ENCODE data around the gene KLK11. TPM values are rescaled to one million over a fixed set of nuclear protein-coding genes. Genes with fewer than 3 reads are reported as not detected.

KLK11 gene
- not detected in 2 replicates for total RNA-seq (2014; rRNA removed; shearing (Covaris generic))
- polyA plus RNA-seq (2015; cell fraction: cytosol; rRNA removed): not detected in 2 replicates
- not detected in 2 replicates for polyA plus RNA-seq (2015; cell fraction: nucleus; rRNA removed)

DNA sequence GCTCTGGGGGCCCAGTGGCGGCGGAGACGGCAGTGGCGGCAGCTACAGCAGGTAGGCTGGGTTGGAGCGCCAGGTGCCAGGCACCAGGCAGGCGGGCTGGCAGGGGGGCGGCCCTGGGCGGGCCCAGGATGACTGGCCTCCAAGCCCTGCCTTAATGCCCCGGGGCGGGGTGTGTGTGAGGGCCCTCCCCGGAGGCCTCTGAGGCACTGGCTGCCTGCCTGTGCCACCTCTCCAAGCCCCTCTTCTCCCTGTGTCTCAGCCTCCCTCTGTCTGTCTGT lies at the start of gene KLK11:
KLK11 (minus strand) TSS at position 63 of the 278 bp plus-strand sequence. CDS start 985 bp downstream, outside the sequence.
- DNase-seq (ENCODE audit: low read depth): no peak

DNA sequence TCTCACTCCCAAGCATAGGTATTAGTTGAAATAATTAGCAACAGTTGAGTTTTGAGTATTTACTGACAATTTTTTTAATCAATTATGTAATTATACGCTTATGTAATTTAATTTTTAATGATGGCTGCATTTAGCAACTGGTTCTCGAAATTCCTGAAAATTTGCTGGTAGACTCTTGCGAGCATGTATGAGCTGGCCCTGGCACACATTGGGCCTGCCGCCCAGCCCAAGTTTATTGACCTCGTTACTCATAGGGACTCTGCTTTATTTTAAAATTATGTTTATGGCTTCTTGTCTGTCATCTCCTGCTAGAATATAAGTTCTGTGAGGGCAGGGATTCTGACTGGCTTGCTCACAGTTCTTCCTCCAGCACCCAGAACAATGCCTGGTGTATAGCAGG lies 49.6 kb upstream of the KLK11 start:
- no peak for DNase-seq (ENCODE audit: low read depth)

DNA sequence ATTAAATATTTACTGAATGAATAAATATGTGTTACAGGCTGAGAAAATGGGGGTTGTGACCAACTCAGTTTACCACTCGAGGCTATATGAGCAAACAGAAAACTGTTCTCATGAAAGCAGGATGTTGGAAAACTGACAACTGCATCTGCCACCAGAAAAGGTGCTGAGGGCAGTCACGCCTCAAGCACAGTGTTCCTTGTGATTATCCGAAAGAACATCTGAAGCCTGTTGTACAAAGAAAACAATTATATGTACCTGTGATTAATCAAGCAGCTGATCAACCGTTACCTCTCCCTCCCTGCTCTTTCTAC lies 44.6 kb upstream of the KLK11 start:
- DNase-seq (ENCODE audit: low read depth): no peak

- no peak for DNase-seq (ENCODE audit: low read depth)
Observed at GRCh38 chr19:51070334-51071094, 44.1 kb upstream of the KLK11 start.

DNA sequence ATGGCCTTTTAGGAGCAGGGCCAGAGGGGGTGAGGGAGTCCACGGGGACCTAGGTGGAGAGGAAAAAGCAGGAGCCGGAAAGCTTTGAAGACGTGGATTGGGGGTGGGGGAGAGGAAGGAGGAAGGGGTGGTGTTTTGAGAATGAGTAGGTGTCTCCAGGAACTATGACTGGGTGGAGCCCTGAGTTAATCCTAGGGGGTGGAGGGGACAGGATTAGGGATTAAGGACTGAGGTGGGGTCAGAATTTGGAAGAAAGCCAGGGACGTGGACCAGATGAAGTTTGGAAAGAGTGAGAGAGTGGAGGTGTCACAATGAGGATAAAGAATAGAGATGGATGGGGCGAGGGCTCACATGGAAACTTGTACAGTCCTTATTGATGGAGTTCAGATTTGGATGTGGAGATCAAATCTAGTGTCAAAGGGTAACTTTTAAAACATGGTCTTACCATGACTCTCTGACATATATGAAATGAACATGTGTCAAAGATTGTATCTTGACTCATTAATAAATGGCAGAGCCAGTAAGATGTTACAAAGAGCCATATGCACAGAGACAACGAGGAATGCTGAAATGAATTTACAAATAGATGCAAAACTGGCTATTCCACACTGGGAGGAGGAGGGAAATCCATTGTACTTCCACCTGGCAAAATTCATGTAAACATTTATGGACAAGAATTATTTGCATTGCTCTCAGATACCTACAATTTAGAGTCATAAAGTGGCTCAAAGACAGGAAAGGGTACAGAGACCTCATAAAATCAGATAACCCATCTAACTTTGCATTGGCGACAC lies 40.2 kb upstream of the KLK11 start:
- DNase-seq (ENCODE audit: low read depth): no peak

DNA sequence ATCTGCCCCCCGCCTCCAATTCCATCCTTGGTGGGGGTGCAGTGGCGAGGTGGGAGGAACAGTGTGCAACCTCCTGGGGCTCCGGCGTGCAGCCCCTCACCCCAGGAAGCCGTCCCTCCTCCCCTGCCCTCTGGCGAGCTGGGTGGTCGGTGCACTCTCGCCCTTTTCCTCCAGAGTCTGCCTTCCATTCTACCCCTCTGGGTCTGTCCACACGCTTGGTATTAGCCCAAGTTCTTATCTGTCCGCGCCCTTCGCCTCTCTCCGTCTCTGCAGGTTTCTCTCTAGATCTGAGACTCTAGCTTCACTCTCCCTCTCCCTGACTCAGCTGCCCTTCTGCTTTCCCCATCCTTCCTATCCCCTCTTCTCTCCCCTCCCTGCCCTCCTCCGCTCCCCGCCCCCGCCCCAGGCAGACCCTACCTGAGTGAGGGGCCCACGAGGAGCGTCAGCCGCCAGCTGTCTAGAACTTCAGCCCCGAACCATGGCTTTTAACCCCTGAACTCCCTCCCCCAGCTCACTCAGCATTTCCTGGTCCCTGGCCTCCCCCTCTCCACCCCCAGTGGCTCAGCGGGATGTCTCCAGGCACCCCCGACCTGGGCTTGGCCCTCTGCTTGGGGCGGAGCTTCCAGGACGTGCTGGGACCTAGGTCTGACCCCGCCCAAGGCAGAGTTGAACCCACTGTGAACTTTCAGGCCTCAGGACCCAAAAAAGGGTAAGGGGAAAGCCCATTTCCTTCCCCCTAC lies 39.0 kb upstream of the KLK11 start:
- no peak for DNase-seq (ENCODE audit: low read depth)

DNA sequence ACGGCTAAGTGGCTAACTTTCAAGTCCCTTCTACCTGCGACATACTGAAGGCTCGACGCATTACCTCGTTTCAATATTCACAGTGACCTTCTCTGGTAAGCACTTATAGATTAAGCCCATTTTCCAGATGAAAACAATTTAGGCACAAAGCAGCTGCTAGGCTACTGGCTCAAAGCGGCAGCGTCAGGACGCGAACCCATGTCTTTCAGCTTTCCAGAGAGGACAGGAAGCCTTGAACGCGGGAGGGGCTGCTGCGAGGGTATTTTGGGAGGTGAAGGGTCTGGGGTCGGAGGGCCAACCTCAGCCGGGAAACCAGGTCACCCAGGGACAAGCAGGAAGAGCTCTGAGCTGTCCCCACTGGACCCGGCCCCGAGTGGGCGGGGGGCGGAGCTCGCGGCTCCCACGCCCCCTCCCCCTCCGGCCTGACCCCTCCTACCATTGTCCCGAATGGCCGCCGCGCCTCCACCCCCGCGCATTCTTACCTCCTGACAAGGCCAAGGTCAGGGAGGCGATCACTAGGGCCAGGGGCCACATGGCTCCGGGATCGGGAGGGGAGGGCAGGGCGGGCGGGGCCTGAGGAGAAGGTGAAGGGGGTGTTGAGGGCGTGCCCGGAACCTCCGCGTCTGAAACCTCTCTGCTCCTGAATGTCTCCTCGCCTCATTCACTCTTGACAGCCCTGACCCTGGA lies 38.3 kb upstream of the KLK11 start, which contains the start of gene KLK13:
KLK13 (minus strand) TSS at position 559 of the 687 bp plus-strand sequence; CDS start at position 534, 25 bp downstream.
- DNase-seq (ENCODE audit: low read depth): no peak

- DNase-seq (ENCODE audit: low read depth): no peak
Observed at GRCh38 chr19:51063664-51064063, 37.2 kb upstream of the KLK11 start.

DNA sequence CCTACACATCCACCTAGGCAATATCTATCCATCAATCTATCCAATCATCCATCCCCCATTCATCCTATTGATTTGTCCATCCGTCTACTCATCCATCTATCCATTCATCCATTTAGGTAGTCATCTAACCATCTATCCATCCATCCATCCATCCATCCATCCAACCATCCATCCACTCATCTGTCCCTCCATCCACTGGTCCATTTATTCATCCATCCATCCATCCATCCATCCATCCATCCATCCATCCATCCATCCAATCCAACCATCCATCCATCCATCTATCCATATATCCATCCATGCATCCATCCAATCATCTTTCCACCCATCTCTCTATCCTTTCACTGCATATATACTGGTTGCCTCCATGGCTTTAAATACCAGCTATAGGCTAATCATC lies 34.6 kb upstream of the KLK11 start:
- no peak for DNase-seq (ENCODE audit: low read depth)

- DNase-seq (ENCODE audit: low read depth): no peak
Observed at GRCh38 chr19:51060336-51060735, 33.9 kb upstream of the KLK11 start.

- no peak for DNase-seq (ENCODE audit: low read depth)
Observed at GRCh38 chr19:51059715-51060114, 33.3 kb upstream of the KLK11 start.

DNA sequence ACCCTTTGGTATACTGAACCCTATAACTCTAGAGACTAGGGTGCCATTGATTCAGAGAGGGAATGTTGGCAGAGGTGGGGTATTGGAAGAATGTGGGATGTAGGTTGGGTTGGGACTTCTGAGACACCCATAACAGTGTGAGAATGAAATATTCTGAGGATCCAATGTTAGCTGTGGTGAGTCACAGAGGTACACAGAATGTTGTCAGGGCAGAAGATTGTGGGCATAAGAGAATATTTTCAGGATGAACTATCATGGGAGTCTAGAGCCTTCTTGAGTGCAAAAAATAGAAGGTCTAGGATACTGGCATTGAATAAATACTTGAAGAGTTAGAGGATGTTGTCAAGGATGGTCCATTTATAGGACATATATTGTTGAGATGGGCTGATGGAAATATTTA lies 29.4 kb upstream of the KLK11 start:
- DNase-seq (ENCODE audit: low read depth): no peak

DNA sequence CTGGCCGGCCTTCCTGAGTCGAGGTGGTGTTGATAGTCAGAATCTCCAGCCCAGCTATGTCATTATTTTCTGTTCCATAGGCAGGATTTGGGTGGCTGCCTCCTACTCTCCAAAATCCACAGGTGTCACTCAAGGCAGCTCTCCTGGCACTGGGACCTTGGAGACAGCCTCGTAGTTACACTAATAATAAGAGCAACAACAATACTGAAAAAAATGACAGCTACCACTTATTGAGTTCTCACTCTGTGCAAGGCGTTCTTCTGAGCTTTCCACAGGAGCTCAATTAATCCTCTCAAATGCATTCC lies 20.6 kb upstream of the KLK11 start:
- no peak for DNase-seq (ENCODE audit: low read depth)

DNA sequence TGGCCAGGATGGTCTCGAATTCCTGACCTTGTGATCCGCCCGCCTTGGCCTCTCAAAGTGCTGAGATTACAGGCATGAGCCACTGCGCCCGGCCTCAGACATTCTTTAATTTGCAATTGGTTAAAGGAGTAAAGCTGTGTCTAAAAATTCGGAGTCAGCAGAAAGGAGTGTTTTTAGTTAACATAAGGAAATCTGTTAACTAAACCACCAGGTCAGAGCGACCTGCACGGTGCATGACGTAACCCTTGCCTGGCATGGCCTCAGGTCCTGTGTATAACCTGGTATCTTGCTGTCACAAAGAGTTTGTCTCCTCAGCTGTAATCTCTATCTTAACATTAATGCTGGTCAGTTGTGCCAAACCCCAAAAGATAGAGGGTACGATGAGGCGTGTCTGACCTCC lies 17.9 kb upstream of the KLK11 start:
- no peak for DNase-seq (ENCODE audit: low read depth)

DNA sequence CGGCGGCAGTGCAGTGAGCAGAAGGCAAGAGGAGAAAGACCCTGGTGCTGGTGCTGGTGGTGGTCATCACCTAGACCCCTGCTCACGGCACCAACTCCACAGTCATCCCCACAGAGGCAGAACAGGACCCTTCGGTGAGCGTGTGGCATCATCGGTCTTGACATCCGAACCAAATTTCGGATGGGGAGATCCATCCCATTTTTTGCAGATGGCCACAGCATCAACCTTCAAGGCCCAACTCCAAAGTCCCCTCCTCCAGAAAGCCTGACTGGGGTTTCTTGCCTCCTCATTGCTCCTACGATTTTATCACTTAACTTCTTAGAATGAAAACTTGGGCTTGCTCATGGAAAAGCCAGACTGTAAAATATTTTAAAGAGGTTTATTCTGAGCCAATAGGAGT lies 17.1 kb upstream of the KLK11 start:
- DNase-seq (ENCODE audit: low read depth): no peak

GRCh38 chr19:51040151-51040550 lies 13.7 kb upstream of the KLK11 start:
- DNase-seq (ENCODE audit: low read depth): no peak

DNA sequence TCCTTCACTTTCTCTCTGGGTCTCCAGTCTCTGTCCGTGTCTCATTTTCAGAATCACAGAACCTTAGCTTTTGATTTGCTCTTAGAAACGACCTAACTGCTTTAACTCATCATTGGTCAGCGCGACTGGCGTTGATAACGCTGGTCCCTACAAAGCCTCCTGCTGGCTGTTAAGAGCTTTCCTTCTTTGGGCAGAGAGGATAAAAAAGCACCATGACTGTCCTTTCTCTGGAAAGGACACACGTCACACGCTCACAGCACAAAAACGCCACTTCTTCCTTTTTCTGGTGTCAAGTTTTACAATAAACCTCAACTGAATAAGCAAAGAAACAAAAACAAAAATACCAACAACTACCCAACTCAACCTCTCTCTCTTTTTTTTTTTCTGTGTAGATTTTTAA lies 10.1 kb upstream of the KLK11 start:
- DNase-seq (ENCODE audit: low read depth): no peak

DNA sequence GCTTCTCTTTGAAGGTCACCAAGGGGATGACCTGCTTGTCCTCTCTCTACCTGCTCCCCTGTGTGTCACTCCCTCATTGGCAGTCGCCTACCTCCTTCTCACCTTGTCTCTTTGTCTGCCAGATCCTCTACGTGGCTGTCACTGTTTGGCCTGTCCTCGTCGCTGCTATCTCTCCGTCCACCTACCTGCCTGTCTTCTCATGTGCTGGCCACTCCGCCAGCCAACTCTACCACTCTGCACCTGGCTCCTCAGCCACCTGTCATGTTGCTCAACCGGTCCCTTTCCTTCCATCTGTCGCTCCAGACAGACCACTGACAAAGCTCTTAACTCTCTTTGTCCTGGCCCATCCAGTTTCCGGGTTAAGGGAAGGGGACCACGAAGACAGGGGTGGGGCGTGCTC lies 8.3 kb upstream of the KLK11 start, which contains the start of gene KLK12:
KLK12 (minus strand) TSS at position 299 of the 400 bp plus-strand sequence. CDS start 381 bp downstream, outside the sequence.
- DNase-seq (ENCODE audit: low read depth): no peak

DNA sequence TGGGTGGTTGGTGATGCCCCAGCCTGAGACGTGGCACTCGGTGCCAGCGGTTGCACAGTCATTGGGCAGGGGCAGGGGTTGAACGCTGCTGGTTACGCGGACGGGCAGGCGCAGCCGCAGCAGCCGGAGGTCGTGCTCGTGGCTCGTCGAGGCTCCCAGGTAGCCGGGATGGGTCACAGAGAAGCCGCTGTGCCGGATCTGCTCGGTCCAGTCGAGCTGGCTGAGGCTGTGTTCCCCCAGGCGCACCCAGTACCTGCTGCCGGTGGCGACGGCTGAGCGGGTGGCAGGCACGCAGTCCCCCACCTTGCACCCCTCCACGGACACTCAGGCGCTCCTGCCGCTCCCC lies 5.4 kb upstream of the KLK11 start:
- no peak for DNase-seq (ENCODE audit: low read depth)

DNA sequence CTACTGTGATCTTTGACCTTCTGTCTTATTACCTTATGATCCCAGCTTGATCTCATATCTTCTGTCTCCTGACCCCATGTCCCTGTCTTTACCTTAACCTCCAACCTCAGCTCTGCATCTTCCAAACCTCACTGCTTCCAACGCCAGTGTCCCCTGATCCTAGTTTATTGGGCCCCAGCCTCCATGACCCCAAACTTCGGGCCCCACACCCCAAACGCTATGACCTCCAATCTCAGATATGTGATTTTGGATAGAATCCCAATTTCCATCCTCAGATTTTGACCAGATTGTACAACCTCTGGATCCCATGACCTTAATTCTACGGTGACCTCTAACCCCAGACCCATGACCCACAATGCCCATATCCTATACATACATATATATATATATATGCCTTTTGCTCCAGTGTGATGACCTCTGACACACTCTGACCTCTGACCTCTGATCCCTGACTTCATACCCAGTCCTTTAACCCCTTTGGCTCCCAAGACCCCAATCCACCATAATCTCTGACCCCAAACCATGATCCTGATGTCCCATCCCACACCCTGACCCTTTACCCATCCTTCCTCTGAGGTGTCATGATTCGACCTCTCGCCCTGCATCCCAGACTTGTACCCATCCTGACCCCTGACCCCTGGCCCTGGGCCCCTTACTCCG lies 4.9 kb upstream of the KLK11 start:
- DNase-seq (ENCODE audit: low read depth): no peak

DNA sequence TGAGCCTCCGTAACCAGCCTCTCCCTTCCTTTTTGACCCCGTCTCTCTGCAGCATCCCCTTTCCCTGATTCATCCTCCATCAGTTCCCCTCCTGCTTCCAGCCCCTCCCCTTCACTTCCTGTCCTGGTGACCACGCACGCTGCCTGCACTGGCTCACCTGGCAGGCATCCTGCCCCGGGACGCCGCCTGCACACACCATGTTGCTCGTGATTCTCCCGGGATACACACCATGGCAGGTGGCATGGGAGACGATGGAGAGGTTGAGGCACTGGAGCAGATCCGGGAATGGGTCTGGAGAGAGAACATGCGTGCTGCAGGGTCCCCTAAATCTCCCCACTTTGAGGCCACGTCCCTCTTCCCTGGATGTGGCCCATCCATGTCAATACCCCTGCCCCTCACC lies 4.2 kb upstream of the KLK11 start:
- no peak for DNase-seq (ENCODE audit: low read depth)

All from HT1080 (cell line).